Measurements from ENCODE around the gene TSHZ2.
"Not testable (repeated sequence)": the region's sequence is repeated elsewhere in the genome, so short reads cannot be mapped to it uniquely, and the experiment has no call there.

Gene TSHZ2

DNA sequence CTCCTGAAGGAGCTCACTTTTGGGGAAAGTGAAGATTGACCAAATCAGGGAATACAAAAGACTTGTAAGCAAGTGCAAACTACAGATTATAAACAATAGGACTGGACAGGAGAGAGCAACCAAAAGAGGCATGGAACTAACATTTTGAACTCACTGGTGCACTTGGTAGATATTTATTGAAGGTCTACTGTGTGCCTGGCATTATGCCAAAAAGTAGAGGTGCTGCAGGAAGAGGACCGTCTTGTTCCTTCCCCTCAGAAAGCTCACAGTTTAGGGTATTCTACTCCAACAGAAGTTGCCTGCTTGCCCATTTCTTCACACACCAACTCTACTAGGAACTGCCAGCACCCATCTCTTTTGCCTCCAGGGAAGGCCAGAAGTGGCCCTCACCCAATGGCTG lies 10.0 kb upstream of the TSHZ2 start:
- no peak for DNase-seq (ENCODE audit: low read depth)

GRCh38 chr20:52963131-52963530 lies 9.0 kb upstream of the TSHZ2 start:
- DNase-seq (ENCODE audit: low read depth) = no peak

DNA sequence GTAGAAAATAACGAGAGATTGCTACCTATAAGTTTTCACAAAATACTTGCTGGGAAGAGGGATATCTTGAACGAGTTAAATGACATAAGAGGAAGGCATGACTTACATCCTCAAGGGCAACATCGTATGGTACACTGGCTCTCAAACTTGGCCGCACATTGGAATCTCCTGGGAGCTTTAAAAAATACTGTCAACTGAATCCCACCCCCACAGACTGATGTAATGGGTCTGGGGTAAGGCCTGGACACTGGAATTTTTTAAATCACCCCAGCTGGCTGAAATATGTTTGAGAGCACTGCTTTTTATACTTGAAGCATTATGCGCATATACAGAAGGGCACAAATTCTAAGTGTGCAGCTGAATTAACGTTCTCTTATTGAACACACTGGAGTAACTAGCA lies 8.0 kb upstream of the TSHZ2 start:
- DNase-seq (ENCODE audit: low read depth) = no peak

GRCh38 chr20:52965380-52965779 lies 6.8 kb upstream of the TSHZ2 start:
- no peak for DNase-seq (ENCODE audit: low read depth)

- DNase-seq (ENCODE audit: low read depth) = no peak
These were observed 6.3 kb upstream of the TSHZ2 start for GRCh38 chr20:52965819-52966218.

- not testable (repeated sequence) for DNase-seq (ENCODE audit: low read depth)
These were observed 5.6 kb upstream of the TSHZ2 start for GRCh38 chr20:52966543-52966942.

GRCh38 chr20:52971498-52972189 lies 514 bp upstream of the TSHZ2 start:
- DNase-seq (ENCODE audit: low read depth) = no peak

- DNase-seq (ENCODE audit: low read depth) = no peak
These were observed 1.0 kb downstream of the TSHZ2 start for GRCh38 chr20:52972965-52973819.

GRCh38 chr20:52974179-52974594 lies 2.0 kb downstream of the TSHZ2 start:
- DNase-seq (ENCODE audit: low read depth) = no peak

DNA sequence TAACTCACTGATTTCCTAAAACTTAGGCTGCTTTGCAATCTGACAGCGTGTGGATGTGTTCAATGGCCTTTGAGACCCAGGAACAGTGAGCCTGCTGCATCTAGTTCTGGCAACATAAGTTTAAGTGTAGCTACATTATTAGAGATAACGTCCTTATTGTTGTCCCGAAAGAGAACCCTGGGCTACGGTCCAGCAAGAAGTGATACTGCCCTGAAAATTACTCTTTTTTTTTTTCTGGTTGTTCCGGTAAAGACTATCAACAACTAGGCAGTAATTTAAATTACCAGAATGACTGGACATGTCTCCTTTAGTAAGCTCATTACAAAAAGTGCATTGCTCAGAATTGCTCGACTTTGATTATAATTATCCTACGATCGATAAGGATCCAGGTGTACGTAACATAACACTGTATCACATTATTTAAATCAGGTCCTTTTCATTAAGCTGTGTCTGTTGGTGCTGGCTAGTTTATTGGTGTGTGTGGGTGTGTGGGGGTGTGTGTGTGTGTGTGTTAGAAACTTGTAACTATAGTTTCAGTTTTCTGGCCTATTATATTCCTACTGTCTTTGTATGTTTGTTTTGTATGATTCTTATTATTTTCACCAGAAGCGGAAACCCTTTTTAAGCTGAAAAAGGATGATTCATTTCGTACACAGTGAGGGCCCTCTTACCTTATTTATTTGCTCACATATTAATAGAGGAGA lies 3.0 kb downstream of the TSHZ2 start:
- no peak for DNase-seq (ENCODE audit: low read depth)

- no peak for DNase-seq (ENCODE audit: low read depth)
These were observed 3.8 kb downstream of the TSHZ2 start for GRCh38 chr20:52975803-52976531.

- DNase-seq (ENCODE audit: low read depth) = no peak
These were observed 6.7 kb downstream of the TSHZ2 start for GRCh38 chr20:52978851-52979250.

DNA sequence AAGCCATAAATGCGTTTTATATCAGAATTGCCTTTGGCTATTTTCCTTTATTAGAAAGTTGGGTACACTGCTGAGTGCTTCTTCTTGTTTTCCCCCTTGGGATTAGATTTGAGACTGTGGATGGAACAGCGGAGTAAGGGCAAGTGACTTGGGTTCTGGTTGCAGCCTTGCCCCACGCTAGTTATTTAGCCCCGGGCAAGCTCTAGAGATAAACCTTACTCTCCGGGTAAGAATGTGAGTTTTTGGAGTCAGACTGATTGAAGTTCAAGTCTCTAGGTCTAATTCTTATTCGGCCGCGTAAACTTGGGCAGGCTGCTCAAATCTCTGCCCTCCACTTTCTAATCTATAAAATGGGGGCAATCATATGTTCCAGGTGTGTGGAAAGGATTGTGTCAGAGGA lies 8.9 kb downstream of the TSHZ2 start:
- DNase-seq (ENCODE audit: low read depth) = no peak

- no peak for DNase-seq (ENCODE audit: low read depth)
These were observed 11.7 kb downstream of the TSHZ2 start for GRCh38 chr20:52983726-52984450.

DNA sequence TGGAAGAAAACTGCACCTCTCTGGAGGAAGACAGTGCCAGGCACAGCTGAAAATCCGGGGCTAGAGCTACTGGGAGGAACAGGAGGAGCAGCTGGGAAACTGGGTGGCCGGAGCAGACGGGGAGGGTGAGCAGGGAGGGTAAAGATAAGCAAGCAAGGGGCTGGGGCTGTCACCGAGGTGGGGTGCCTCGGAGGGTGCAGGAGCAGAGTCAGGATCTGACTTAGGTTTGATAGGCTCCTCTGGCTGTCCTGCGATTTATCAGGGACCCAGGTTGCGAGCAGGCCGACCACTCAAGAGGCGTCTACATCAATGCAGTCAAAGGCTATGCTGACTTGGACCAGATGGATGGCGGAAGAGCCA lies 12.3 kb downstream of the TSHZ2 start:
- DNase-seq (ENCODE audit: low read depth) = no peak

GRCh38 chr20:52985687-52986086 lies 13.5 kb downstream of the TSHZ2 start:
- DNase-seq (ENCODE audit: low read depth) = no peak

DNA sequence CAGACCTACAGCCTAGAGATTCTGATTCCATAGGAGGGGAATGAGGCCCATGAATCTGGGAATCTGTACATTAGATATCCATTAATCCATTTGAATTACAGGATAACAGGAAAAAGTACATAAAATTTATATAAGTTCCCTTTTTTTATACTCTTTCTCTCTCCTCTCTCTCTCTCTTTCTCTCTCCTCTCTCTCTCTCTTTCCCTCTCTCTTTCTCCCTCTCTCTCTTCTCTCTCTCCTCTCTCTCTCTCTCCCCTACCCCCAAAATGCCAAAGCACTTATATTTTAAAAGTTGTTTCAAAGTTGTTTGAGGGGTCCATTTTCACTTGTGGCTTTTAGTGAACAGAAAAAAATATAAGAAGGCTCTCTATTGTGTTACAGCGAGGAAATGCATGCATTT lies 15.1 kb downstream of the TSHZ2 start:
- no peak for DNase-seq (ENCODE audit: low read depth)

DNA sequence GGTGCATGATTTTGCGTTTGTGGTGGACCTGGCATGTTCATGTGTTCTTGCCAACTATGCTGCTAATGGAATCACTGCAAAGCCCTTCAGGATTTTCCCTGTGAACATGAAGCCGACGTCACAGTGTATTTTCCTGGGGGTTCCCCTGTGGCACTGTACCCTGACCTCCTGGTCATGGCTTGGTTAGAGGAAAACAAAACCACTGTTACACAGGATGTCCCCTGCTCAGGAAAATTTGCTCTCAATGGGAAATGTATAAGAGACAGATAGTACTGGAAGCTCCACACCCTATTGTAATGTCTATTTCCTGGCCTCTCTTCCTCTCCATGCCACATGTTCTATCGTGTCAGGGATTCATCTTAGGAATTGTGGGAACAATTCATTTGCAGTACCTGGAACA lies 19.7 kb downstream of the TSHZ2 start:
- DNase-seq (ENCODE audit: low read depth) = no peak

DNA sequence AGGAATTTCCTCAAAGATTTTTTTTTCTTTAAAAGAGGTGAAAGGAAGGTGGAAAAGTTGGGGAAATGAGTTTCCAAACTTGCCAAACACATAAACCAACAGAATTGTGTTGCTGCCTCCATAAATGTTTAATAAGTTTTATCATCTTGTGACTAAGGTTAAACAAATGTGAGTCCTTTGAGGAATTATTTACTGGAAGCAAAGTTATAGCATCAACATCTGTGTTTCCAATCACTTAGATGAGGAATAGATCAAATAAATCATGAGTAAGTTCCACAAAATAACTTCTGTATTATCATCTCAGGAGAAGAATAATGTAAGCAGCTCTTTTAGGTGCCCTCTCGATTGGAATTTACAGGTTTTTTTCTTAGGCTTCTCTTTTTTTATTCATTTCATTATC lies 20.5 kb downstream of the TSHZ2 start:
- no peak for DNase-seq (ENCODE audit: low read depth)

DNA sequence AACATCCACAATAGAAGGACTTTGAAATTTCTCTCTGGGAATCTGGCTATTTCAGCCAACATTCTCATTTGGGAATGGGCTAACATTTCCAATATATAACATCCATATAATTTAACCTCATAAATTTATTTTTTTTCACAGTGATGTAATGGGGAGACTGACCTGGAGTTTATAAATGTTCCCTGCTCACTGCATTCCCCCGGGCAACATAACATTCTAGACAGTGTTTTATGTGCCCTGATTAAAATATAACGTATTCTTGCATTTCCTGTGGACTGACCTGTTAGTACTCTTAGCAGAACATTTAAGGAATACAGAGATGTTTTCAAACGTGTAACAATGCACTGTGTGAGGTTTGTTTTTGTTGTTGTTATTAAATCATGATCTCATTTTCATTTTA lies 20.9 kb downstream of the TSHZ2 start:
- no peak for DNase-seq (ENCODE audit: low read depth)

DNA sequence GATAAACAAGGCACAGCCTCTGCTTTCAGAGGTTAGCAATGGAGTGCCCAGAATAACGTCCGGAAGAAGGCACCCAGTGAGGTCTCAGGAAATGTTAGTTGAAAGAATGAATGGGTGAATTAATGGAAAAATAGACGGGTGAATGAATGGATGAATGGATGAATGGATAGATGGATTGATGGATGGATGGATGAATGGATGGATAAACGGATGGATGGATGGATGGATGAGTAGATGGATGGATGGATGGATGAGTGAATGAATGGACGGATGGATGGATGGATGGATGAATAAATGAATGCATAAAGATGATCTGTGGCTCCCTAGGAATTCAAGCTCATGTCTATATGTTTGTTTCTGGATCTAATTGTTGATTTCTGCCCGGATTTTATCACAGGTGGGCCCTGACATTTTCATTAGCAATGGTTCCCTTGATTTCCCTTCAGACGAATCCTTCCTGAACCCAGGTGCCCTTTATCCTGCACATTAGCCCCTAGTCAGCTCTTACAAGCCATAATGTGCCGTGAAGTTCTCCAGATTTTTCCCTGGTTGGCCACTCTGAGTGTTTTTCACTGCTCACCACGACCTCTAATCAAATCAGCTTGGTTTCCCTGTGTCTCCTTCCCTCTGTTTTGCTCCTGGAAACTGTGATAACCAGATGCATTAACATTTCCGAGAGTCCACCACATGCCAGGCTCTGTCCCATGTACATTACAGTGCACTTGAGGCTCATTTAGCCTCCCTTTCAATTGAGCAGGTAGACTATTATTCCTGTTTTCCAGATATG lies 22.2 kb downstream of the TSHZ2 start:
- DNase-seq (ENCODE audit: low read depth) = no peak

Data from GM04504 (cell line).